ENCODE data around the gene CLIC4. TPM values are rescaled to one million over a fixed set of nuclear protein-coding genes. Genes with fewer than 3 reads are reported as not detected.

The CLIC4 gene
- total RNA-seq, 1 experiment from 2014 or later, result 262 TPM

- TF ChIP-seq, protein P1, sequence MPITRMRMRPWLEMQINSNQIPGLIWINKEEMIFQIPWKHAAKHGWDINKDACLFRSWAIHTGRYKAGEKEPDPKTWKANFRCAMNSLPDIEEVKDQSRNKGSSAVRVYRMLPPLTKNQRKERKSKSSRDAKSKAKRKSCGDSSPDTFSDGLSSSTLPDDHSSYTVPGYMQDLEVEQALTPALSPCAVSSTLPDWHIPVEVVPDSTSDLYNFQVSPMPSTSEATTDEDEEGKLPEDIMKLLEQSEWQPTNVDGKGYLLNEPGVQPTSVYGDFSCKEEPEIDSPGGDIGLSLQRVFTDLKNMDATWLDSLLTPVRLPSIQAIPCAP (CRISPR knock-in tag; IDR thresholded peaks at IDR 0.05), result no peak
- no peak for TF ChIP-seq PRRX2 (CRISPR knock-in tag; IDR thresholded peaks at IDR 0.05)
Measured at GRCh38 chr1:24739241-24739640, 6.0 kb upstream of the CLIC4 start (continued).

GRCh38 chr1:24742090-24742938, 2.9 kb upstream of the CLIC4 start:
- no peaks in the 10 kb centered on the region for H3K27me3 Mint-ChIP-seq (ENCODE audit: low read depth)
- H3K4me3 Mint-ChIP-seq, result no peak overlapping the region
- ATAC-seq (peak; percentile 17), DNase-seq (ENCODE audit: low spot score) (peak; percentile 35)
- H3K4me1 Mint-ChIP-seq, result peaks cover 52% of the 10 kb centered on the region
- peak; percentile 65 for TF ChIP-seq ZNF423 (CRISPR knock-in tag; IDR thresholded peaks at IDR 0.05)
- no peak for TF ChIP-seq CREM (CRISPR knock-in tag; IDR thresholded peaks at IDR 0.05)
- TF ChIP-seq ESRRA (CRISPR knock-in tag; IDR thresholded peaks at IDR 0.05; ENCODE audit: borderline replicate concordance), result no peak
- TF ChIP-seq GTF2I (CRISPR knock-in tag; conservative IDR thresholded peaks at IDR 0.05), result peak; percentile 76; the same call in 1 of the 2 replicates
- peak overlapping the region; percentile 99 for H3K27ac Mint-ChIP-seq
- ChIA-PET CTCF (interaction anchor here (1.9 to 3.5 kb wide), 2 partner anchors 53 to 54 kb away, joined by 10 to 14 read pairs; no protein-coding TSS in a partner anchor), POLR2A (no interaction called here)
- H3K36me3 Mint-ChIP-seq, result peaks cover 7% of the 10 kb centered on the region
- H3K9me3 Mint-ChIP-seq, result no peaks in the 10 kb centered on the region

GRCh38 chr1:24743404-24744211, 1.6 kb upstream of the CLIC4 start:
- H3K36me3 Mint-ChIP-seq, result peaks cover 14% of the 10 kb centered on the region
- peak overlapping the region; percentile 99 for H3K27ac Mint-ChIP-seq
- ChIA-PET CTCF (interaction anchor here (0.6 to 3.6 kb wide), 11 partner anchors 7 to 89 kb away, joined by 3 to 43 read pairs (median 10); no protein-coding TSS in a partner anchor), POLR2A (interaction anchor here (1.7 to 2.9 kb wide), 2 partner anchors 18 to 38 kb away, joined by 9 to 24 read pairs; no protein-coding TSS in a partner anchor)
- peak; percentile 57 for DNase-seq (ENCODE audit: low spot score)
- H3K4me3 Mint-ChIP-seq, result peak overlapping the region; percentile 53
- H3K4me1 Mint-ChIP-seq, result peaks cover 63% of the 10 kb centered on the region
- H3K9me3 Mint-ChIP-seq, result no peaks in the 10 kb centered on the region
- no peak for ATAC-seq
- peak; percentile 82 for TF ChIP-seq PRDM15 (CRISPR knock-in tag; IDR thresholded peaks at IDR 0.05)
- TF ChIP-seq ZNF281 (CRISPR knock-in tag; IDR thresholded peaks at IDR 0.05), result no peak
- no peak for TF ChIP-seq ATF2 (CRISPR knock-in tag; IDR thresholded peaks at IDR 0.05; ENCODE audit: borderline replicate concordance, low read depth)
- H3K27me3 Mint-ChIP-seq (ENCODE audit: low read depth), result no peaks in the 10 kb centered on the region
